ENCODE data around the gene E2F8.

GRCh38 chr11:19176629-19177186 is 64.0 kb downstream of the E2F8 start:
- TF ChIP-seq CTCF (conservative IDR thresholded peaks at IDR 0.05; ENCODE audit: low read depth, low read length) (no peak), EZH2 (IDR thresholded peaks at IDR 0.05; ENCODE audit: borderline replicate concordance, low read depth, low read length, poor library complexity, severe bottlenecking) (no peak)

Measured in A673 (cell line).